ENCODE results near the gene BPGM.
A peak's percentile ranks its signal among the peaks of the same experiment; 100 is the strongest.

The BPGM gene

GRCh38 chr7:134720091-134720935 is 73.7 kb downstream of the BPGM start:
- no peak for DNase-seq (ENCODE audit: low read depth)

GRCh38 chr7:134721171-134721570 is 74.5 kb downstream of the BPGM start:
- no peak for DNase-seq (ENCODE audit: low read depth)

- DNase-seq (ENCODE audit: low read depth) = no peak
Observed at GRCh38 chr7:134722786-134723322, 76.2 kb downstream of the BPGM start.

GRCh38 chr7:134723892-134724291 is 77.2 kb downstream of the BPGM start:
- DNase-seq (ENCODE audit: low read depth) = no peak

GRCh38 chr7:134724606-134725005 is 78.0 kb downstream of the BPGM start:
- peak; percentile 59 for DNase-seq (ENCODE audit: low read depth)

GRCh38 chr7:134726581-134726980 is 79.9 kb downstream of the BPGM start:
- no peak for DNase-seq (ENCODE audit: low read depth)

GRCh38 chr7:134727711-134728110 is 81.1 kb downstream of the BPGM start:
- peak; percentile 8 for DNase-seq (ENCODE audit: low read depth)
